Measurements from ENCODE around the gene MEP1A.

DNA sequence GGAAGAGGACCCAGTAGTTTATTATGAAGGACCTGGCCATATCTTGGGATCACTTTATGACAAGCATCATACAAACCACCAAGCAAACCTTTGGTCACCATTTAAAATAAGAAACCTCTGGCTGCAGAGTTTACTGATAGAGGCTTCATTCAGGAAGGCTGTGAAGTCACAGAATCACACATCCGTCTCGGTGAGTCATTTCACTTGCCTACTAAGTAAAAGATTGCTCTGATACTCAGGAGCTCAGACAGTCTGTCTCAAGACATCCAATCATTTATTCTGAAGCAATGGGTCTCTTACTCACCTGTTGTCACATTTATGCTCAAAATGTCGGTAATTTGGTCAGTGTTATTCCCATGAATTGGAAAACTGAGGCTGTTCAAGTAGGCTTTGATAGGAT is 94.8 kb downstream of the MEP1A start:
- TF ChIP-seq POLR2AphosphoS5 (IDR thresholded peaks at IDR 0.05; ENCODE audit: low read depth, low read length), result no peak
- no peak for TF ChIP-seq POLR2A (IDR thresholded peaks at IDR 0.05; ENCODE audit: low read depth, low read length)
- TF ChIP-seq TAF1 (IDR thresholded peaks at IDR 0.05; ENCODE audit: borderline replicate concordance, low read depth, low read length), result no peak
